ENCODE measurements around the gene PITPNB.

Gene PITPNB

DNA sequence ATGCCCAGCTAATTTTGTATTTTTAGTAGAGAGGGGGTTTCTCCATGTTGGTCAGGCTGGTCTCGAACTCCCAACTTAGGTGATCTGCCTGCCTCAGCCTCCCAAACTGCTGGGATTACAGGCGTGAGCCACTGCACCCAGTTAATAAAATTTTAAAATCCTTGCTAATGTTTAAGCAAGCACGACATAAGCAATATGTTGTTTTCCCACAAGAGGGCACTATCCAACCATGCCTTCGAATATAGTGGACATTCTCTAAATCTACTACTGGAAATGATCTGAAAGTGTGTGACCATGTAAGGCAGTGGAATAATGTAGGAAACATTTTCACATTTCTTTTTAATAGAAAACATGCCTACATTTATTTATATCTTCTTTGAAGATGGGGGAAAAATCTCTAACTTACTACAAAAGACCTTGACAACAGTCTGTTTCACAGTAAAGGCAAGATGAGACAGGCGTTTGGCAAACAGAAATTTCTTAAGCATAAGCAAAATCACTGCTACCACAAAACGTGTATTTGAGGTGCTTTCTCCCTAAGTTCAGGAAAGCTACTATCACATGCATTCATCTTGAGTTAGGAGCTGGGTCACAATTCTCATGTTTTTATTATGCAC, 38.2 kb downstream of the PITPNB start:
- no peak for DNase-seq (ENCODE audit: low read depth in 3 of 3)

DNA sequence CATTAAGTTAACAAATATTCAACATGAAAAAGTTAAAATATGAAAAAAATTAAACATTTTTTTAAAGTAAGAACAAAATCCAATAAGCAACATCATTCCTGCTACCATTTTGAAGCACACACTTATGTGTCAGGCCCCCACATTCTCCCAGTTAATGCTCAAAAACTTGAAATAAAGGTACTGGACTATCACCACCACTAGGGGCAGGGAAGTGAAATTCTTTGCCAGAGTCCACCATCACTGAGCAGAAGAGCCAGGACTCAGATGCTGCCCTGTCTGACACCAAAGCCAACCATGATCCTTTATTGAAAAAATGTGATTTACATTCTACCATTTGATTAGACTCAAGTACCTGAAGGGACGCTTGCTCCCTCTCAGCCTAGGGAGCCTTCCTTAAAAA, 39.1 kb downstream of the PITPNB start:
- no peak for DNase-seq (ENCODE audit: low read depth in 3 of 3)

DNA sequence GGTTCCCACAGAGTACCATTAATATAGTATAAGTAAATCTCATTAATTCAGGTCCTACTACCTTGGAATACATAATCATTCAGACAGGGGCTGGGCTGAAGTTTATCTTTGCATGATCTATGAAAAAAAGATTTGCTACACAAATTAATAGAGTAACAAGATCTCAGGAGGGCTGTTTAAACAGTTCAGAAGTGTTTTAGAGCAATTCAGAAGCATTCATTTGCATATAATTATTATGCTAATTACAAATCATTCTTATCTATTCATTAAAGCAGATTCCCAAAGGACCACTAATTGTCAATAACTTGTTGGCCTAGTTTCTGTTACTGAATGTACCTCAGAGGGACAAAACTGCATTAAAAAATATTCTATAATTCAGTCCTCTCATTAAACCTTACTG, 40.5 kb downstream of the PITPNB start:
- no peak for DNase-seq (ENCODE audit: low read depth in 3 of 3)

DNA sequence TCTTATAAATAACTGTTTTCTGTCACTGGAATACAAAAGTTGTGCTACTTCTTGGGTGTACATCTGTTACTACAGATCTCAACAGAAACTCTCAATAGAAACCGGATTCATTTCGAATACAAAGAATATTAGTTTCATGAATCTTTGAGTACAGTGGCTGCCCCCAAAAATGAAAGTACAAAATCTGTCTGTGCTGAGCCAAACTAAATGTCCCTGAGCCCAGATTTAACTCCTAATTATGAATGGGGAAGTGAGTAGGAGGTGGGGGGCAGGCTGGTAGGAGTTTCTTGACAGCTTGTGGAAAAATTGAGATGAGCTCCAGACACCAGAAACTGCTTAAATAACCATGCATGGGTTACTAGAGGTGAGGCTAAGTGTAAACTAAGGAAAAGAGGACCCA, 41.6 kb downstream of the PITPNB start:
- no peak for DNase-seq (ENCODE audit: low read depth in 3 of 3)

DNA sequence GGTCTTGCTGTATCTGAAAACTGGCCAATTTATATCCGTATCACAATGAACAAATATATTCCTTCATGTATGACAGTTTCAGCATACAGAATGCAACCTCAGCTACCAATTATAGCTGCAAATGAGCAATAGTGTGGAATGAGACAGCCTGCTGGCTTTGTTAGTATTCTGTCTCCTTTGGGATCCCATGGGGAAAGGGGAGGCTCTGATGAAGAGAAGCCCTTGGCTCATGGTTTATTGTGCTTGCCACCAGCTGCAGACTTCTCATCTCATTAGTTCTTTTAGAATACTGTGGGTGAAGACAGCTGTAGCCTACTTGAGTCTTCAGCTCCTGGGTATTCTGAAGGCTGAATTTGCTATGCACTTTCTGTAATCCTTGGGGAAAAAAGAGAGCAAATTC, 42.4 kb downstream of the PITPNB start:
- DNase-seq (ENCODE audit: low read depth in 3 of 3) = no peak

DNA sequence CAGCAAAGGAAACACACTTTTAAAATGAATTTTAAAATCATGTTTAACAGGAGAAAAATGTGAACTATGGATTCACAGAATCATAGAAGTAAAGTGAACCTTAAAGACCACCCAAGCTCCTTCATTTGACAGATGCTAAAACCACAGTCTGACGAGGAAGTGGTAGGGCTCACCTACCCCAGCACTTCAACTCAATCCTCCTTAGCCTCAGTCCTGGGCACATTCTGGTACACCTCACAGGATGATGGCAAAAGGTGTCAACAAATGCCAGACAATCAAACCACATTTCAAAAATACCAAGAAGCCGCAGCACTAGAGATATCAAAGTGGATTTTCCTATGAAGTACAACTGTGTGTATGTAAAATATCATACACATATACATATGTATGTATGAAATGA, 43.1 kb downstream of the PITPNB start:
- no peak for DNase-seq (ENCODE audit: low read depth in 3 of 3)

DNA sequence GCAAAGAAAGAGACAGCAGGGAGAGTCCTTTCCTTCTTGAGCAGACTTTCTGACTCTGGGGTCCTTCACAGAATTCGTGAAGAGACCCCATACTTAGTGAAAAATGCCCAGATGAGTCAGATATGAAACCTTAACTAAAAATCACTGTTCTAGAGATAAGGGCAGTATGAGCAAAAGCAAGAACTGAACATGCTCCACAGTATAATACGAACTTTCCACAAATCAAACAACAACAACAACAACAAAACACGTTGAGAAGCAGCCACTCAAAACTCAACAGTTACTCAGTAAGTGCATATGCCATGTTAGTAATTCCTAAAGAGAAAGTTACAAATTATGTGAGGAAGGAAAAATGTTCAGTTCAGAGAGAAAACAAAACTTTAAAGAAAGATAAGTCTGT, 44.3 kb downstream of the PITPNB start:
- DNase-seq (ENCODE audit: low read depth in 3 of 3) = no peak

DNA sequence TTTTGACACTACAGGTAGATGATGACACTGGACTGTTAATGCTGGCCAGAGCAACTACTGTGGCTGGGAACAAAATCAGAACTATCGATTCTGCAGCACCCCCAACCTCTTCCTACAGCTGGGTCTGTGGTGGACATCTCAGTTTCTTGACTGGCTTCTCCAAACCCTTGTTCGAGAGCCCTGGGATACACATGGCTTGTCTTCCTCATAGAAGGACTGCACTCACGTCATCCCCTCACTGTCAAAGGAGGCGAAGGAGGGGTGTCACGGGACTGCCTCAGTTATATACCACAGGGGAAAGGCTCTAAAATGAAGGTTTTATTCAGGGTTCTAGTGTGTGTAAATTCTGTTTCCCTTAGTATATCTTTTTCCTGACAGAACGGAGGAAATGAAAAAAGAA, 44.9 kb downstream of the PITPNB start:
- no peak for DNase-seq (ENCODE audit: low read depth in 3 of 3)

DNA sequence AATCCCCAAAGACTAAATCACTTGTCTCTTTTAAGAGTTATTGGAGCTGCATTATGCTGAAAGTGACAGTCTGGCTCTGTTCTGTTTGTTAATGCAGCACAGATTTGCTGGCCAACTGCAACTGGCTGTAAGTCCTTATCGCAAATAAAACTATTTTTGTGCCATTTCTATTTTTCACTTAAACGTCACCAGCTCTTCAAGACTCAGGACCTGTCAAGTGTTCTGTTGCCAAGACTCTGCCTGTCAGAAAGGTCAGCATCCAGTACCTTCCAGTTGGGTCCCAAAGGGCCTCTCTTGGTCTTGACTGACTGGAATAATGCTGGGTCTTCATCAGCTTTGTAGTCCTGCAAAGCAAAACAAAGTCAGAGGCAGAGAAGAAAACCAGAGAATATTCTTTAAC, 45.6 kb downstream of the PITPNB start:
- DNase-seq (ENCODE audit: low read depth in 3 of 3) = no peak

DNA sequence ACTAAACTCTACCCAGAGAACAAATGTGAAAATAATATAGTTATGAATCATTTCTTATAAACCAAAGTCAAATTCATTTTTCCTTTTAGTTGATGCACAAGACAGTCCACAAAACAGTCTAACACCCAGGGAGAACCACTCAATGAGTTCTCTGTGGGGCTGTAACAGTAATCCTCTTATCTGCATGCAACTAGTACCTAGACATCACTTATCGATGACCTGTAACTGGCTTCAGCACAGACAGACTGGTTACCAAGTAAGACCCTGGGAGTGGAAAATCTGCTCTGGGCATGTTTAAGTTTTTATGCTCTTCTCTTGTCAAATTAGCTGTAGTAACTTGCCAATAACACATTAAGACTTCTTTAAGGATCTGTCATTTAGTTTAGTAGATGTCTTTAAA, 46.6 kb downstream of the PITPNB start:
- DNase-seq (ENCODE audit: low read depth in 3 of 3) = no peak

DNA sequence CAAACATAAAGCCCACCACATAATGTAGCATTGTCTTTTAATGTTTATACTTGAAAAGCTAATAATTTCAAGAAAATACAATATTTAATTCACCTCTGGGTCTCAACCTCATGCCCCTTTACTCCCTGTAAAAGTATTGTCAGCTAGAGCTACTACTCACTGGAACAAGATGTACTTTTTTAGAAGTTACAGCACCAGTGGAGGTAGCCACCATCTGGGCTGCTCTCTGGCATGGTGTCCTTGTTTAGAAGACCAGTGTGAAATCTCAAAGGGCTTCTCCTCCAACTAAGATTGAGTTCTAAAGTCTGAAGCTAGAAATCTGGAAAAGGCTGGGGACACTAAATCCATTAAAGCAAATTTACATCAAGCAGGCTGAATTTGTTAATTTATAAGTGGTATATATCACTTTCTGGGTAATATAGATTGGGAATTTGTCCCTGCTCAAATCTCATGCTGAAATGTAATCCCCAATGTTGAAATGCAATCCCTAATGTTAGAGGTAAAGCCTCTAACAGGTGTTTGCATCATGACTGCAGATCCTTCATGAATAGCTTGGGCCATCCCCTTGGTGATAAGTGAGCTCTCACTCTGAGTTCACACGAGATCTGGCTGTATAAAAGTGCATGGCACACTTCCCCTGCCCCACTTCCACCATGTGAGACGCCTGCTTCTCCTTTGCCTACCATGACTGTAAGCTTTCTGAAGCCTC, 47.6 kb downstream of the PITPNB start:
- no peak for DNase-seq (ENCODE audit: low read depth in 3 of 3)

DNA sequence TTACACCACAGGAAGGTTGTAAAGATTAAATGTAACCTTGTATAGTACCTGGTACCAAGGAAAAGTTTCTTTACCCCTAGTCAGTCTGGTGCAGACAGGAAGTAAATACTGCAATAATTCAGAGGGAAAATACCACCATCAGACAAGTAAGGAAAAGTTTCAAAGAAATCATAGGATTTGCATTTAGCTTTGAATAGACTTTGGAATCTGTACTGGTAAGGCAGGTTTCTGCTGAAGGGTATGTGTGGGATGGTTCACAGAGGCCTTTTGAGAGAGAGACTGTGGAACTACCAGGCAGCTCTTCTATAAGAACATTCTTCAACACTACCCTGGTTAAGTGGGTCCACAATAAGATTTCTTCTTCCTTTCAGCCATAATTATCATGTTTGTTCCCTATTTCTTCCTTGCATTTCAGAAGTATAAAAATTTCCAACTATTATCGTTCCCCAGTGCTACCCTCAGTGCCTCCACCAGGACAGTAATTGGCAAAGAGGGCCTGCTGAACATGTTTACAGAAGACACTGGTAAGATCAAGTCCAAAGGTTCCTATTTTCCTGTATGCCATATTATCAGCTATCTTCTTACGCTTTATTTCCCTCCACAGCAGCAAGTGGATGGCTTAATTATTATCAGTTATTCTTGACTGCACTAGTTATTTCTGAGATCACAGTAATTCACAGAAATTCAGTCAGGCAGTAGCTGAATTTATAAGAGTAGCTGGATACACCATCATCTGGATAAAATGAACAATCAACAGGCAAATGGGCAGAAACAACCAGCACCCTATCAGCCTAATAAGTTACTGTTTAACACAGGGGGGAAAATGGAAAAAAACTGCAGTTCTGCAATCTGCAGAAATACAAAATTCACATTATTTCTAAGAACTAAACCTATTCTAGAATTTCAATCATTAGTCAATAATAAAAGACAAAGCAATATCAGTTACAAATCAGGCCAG, 48.5 kb downstream of the PITPNB start:
- no peak for DNase-seq (ENCODE audit: low read depth in 3 of 3)

DNA sequence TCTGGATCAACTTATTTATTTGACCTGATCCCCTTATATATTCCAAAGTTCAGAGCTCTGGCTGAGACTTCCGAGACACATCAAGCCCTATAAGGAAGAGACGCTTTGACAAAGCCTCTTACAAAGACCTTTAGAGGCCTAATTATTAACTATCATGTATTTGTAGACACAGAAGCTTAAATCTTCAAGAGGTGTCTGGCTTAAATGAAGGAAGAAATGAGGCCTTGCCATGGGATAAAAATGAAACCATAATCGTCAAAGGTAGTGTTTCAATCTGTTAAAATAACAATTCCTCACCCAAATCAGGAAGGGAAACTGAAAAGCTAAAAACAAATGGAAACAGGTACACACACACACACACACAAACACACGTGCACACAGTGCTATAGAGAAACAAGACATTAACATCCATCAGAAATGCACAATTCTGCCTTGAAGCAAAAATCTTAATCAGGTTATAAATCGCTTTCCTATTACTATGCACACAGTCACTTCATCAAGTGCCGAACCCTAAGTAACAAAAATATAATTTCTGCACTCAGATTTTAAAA, 50.2 kb downstream of the PITPNB start:
- no peak for DNase-seq (ENCODE audit: low read depth in 3 of 3)

DNA sequence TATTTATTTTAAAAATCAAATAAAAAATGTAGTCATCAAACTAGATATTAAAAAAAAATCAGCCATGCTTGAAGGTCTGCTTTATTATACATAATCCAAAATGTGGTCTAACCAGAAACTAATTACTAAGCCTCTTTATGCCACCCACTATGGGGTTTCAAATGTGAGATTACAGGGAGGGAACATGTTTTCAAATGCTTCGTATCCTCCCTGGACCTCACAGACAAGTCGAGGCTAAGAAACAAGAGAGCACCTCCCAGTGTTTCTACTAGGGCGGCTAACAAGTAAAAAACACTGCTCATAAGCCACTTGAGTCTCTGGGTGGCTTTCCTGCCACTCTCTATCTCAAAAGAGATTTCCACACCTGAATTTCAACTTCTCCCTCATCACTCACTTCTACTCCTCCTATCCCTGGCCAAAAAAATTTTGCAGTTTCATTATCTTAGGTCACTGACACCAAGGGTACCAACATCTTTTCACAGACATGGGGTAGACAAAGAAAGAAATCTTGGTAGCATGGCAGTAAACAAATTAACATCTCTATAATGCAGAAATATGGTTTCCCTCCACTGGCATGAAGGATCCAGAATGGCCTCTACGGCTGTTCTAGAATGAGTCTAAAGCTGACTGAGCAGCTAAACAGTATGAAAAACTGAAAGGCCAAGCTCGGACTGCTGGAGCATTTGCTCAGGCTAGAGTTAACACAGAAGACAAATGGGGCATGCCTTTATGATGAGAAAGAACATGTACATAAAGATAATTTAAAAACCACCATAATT, 50.9 kb downstream of the PITPNB start:
- DNase-seq (ENCODE audit: low read depth in 3 of 3) = no peak

DNA sequence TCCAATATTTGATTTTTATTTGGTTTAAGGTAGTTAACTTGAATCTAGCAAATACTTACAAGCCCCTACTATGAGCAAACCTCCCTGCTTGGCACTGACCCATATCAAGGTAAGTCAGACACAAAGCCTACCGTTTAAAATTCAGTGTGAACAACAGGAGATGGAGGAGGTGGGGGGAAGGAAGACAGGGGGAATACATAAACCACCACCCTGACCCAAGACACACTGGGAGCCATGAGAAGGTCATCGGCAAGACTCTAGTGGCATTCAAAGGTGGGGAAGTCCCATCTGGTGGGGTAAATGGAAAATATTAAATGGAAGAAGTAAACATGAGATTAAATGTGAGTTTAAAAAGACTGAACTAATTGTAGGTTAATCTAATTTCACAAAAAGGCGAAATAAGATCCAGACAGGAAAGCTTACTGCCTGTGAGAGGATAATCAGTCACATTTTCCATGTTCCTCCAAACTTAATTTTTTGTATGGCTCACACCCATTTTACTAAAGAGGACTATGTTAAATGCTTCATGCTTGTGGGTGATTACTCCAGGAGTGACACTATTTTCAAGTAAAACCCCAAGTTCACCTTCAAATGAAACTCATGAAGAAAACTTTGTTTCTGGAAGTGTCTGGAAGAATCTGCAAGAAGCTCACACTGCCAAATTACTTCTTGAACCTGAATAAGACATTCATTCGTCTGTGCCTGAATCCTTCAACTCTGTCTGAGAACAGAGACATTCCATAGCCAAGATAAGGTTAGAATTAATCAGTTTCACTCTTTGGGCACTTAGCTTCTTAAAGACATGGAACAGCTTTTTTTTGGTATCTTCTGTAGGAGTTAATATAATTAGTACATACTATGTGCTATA, 51.7 kb downstream of the PITPNB start:
- DNase-seq (ENCODE audit: low read depth in 3 of 3) = no peak

DNA sequence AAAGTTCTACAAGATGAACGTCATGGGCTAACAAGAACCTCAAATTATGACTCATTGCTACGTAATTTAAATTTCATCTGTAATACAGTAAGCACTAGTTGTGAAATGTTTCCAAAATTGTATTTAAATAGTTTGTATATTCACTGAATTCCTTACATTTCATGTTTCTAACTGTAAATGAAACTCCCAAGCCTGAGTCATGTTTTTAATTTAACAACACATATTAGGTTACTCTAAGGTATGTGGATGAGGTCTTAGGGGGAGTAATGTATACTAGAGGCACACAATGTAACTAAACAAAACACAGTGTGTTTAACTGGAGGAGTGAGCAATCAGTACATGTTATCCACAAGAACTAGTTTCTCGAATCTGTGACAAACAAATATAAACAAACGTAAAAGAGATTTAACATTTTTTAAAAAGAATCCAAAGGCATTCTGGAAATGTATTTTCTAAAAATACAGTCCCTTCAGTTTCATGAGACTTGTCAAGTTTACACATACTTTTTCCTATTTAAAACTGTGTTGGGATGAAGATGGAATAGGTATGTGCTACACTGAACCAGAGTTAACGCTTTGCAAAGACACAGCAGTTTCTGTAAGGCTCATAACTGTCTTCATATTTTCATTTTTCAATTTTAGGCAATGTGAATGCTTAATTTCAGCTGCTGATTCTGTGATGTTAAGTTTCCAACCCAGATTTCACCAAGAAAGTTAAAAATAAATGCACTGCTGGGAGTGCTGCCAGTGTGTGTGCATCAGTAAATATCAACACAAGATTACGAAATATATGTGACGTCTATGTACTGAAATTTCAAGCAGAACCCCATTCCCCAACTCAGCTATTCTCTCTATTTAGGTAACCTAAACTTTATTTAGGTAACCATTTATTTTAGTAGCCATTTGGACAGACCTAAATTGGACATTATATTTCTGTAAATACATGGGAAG, 52.6 kb downstream of the PITPNB start:
- DNase-seq (ENCODE audit: low read depth in 3 of 3) = no peak

DNA sequence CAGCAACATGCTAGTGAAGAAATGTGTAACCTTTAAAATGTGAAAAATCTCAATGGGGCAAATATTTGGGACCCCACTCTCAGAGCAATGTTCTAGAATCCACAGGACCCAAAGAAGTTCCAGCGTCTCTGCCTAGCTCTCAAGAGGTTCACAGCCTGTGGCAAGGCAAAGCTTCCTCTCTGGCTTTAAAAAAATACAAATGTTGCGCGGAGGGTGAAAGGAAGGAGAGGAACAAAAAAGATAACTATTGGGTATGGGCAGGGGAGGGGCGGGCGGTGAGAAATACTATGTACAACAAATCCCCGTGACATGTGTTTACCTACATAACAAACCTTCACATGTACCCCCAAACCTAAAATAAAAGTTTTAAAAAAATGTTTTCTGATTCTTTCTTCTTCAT, 53.6 kb downstream of the PITPNB start:
- no peak for DNase-seq (ENCODE audit: low read depth in 3 of 3)

DNA sequence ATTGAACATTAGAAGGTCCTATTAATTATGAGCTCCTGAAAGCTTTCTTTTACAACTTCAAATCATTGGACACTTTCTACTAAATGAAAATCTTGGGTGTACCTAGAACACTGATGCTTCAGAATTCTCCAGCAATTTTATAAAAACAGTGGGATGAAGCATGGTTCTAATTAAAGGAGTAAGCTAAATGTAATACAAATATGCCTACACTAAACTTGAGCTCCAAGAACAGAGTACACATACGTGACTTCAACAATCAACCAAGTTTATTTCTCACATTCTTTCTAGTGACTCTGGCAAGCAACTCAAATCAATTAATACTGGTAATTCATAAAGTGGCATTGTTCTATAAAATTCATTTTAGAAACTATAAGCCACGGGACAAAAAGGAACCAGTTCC, 55.5 kb downstream of the PITPNB start:
- no peak for DNase-seq (ENCODE audit: low read depth in 3 of 3)

DNA sequence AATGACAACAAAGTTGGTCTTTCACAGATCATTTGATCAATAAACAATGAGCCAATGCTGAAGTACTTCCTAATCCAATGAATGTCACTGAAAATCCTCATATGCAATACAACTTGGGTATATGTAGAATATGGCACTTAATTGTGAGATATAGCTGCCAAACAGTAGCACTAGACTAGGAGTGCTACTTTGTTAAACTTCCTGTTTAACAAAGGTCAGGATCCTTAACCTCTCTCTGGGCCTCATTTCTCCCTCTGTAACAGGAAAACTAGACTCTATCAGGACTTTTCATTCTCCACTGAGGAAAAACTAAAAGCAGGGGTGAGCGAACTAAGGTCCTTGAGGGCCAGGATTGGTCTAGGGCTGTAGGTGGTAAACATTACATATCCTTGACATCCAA, 56.1 kb downstream of the PITPNB start:
- DNase-seq (ENCODE audit: low read depth in 3 of 3) = no peak

DNA sequence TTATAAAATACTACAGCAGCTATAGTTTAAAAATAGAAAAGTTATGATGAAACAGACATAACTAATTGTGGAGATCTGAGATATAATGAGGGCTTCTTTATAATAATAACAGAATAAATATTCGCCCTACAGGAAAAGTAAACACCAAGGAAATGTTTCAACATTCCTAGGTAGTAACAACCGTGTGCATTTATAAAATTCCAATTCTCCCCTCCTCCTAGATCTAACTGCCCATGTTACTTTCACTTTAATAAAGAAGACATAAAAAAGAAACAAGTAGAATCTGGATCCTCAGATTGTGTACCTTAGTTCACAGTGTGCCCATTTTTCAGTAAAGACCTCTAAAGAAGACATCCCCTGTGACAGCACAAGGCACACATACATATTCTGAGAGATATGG, 59.7 kb downstream of the PITPNB start:
- DNase-seq (ENCODE audit: low read depth in 3 of 3) = no peak

Measured in stimulated activated CD4-positive, alpha-beta T cell treated with anti-CD3 and anti-CD28 coated beads, TNF-alpha, amount 100 ng/mL, for 24 hours (primary cell).